DOHH2 (cell line): ENCODE measurements around the gene ZDHHC16.
A peak's percentile ranks its signal among the peaks of the same experiment; 100 is the strongest.

Experiments used
- H3F3A ChIP-seq: fragments of 200-600 bp; sonication (generic), shearing (Covaris generic); 2 replicates; pipeline ENCODE4 v1.6.0; 2016; ENCODE audit warnings: antibody characterized with exemption, mild to moderate bottlenecking; ENCODE audit not compliant: control insufficient read depth, insufficient read depth
- H3K27ac ChIP-seq: fragments of 200-600 bp; sonication (generic); 2 replicates; pipeline ENCODE4 v1.5.1; 2014; ENCODE audit warnings: low read depth, mild to moderate bottlenecking, low read length, moderate library complexity
- H3K27me3 ChIP-seq: fragments of 200-600 bp; sonication (generic); 2 replicates; pipeline ENCODE4 v1.6.1; 2014; ENCODE audit warnings: mild to moderate bottlenecking, low read length, mixed read lengths; ENCODE audit not compliant: control insufficient read depth
- H3K36me3 ChIP-seq: fragments of 200-600 bp; sonication (generic); 2 replicates; pipeline ENCODE4 v1.6.1; 2014; ENCODE audit warnings: mild to moderate bottlenecking, low read length, moderate library complexity, mixed read lengths; ENCODE audit not compliant: control insufficient read depth
- H3K4me1 ChIP-seq: fragments of 200-600 bp; sonication (generic); 2 replicates; pipeline ENCODE4 v1.6.1; 2014; ENCODE audit warnings: mild to moderate bottlenecking, low read length, mixed read lengths; ENCODE audit not compliant: control insufficient read depth
- H3K4me2 ChIP-seq: fragments of 200-600 bp; sonication (generic); 2 replicates; pipeline ENCODE4 v1.6.0; 2014; ENCODE audit warnings: mild to moderate bottlenecking, low read length, moderate library complexity
- H3K4me3 ChIP-seq: fragments of 200-600 bp; sonication (generic); 2 replicates; pipeline ENCODE4 v1.5.1; 2014; ENCODE audit warnings: mild to moderate bottlenecking, low read length, mixed read lengths
- H3K79me2 ChIP-seq: fragments of 200-600 bp; sonication (generic); 2 replicates; pipeline ENCODE4 v1.6.1; 2014; ENCODE audit warnings: mild to moderate bottlenecking, low read length, mixed read lengths; ENCODE audit not compliant: control insufficient read depth
- H3K9me2 ChIP-seq: fragments of 200-600 bp; sonication (generic); replicated peaks from 2 replicates; pipeline ENCODE4 v1.6.1; 2014; ENCODE audit warnings: mild to moderate bottlenecking, low read length, mixed read lengths; ENCODE audit not compliant: control insufficient read depth
- H3K9me3 ChIP-seq: fragments of 200-600 bp; sonication (generic); 2 replicates; pipeline ENCODE4 v1.6.1; 2014; ENCODE audit warnings: antibody characterized with exemption, low read length, mixed read lengths; ENCODE audit not compliant: control insufficient read depth, insufficient read depth
- H4K20me1 ChIP-seq: fragments of 200-600 bp; sonication (generic); 2 replicates; pipeline ENCODE4 v1.6.0; 2014; ENCODE audit warnings: low read depth, mild to moderate bottlenecking, antibody characterized with exemption, low read length, moderate library complexity; ENCODE audit not compliant: control insufficient read depth, insufficient read depth
- CTCF ChIP-seq: fragments of 200-600 bp; sonication (generic); IDR thresholded peaks from one replicate; pipeline ENCODE4 v1.5.1; 2014; ENCODE audit warnings: antibody characterized with exemption, mild to moderate bottlenecking, low read depth, low read length; ENCODE audit not compliant: poor library complexity, severe bottlenecking
- EZH2phosphoT487 ChIP-seq: fragments of 200-600 bp; sonication (generic); IDR thresholded peaks from 2 replicates; pipeline ENCODE4 v1.6.1; 2017; ENCODE audit warnings: borderline replicate concordance, mild to moderate bottlenecking, antibody characterized with exemption, low read length, moderate library complexity, mixed read lengths

Gene ZDHHC16

GRCh38 chr10:97498841-97499560, 53.0 kb downstream of the ZDHHC16 start, which contains the start of gene UBTD1:
TSS of gene UBTD1 (plus strand) at chr10:97498924. CDS start at chr10:97499204, 280 bp downstream.
- Histone ChIP-seq H3K36me3 (peaks cover 30% of the 10 kb centered on the region), H3K4me1 (peaks cover 32% of the 10 kb centered on the region), H3F3A (peaks cover 3% of the 10 kb centered on the region), H3K27ac (peak within 1 kb of the TSS; percentile 78), H3K9me3 (no peaks in the 10 kb centered on the region), H3K27me3 (peaks cover 44% of the 10 kb centered on the region), H4K20me1 (peaks cover 23% of the 10 kb centered on the region; the same call in 1 of the 2 replicates), H3K9me2 (no peaks in the 10 kb centered on the region), H3K79me2 (peaks cover 42% of the 10 kb centered on the region), H3K4me3 (peak within 1 kb of the TSS; percentile 96), H3K4me2 (peak within 1 kb of the TSS; percentile 95)
- TF ChIP-seq CTCF: no peak
- TF ChIP-seq EZH2phosphoT487: no peak

GRCh38 chr10:97499561-97500296, 53.8 kb downstream of the ZDHHC16 start:
- peaks cover 34% of the 10 kb centered on the region for H3K79me2 ChIP-seq

GRCh38 chr10:97500297-97500575, 54.3 kb downstream of the ZDHHC16 start:
- H3F3A ChIP-seq: peaks cover 3% of the 10 kb centered on the region
- H3K27me3 ChIP-seq: peaks cover 53% of the 10 kb centered on the region
- peaks cover 14% of the 10 kb centered on the region; the same call in 1 of the 2 replicates for H4K20me1 ChIP-seq
- H3K4me2 ChIP-seq: no peak overlapping the region
- no peaks in the 10 kb centered on the region for H3K9me2 ChIP-seq
- H3K4me3 ChIP-seq: no peak overlapping the region
- H3K9me3 ChIP-seq: no peaks in the 10 kb centered on the region
- peaks cover 26% of the 10 kb centered on the region for H3K4me1 ChIP-seq
- H3K27ac ChIP-seq: no peak overlapping the region
- H3K36me3 ChIP-seq: peaks cover 19% of the 10 kb centered on the region
- H3K79me2 ChIP-seq: peaks cover 29% of the 10 kb centered on the region
- TF ChIP-seq CTCF: no peak
- TF ChIP-seq EZH2phosphoT487: no peak

More at GRCh38 chr10:97499561-97500296, 53.8 kb downstream of the ZDHHC16 start:
- Histone ChIP-seq H3K27me3 (peaks cover 51% of the 10 kb centered on the region), H3F3A (peaks cover 3% of the 10 kb centered on the region), H3K4me2 (peak overlapping the region; percentile 95), H4K20me1 (peaks cover 17% of the 10 kb centered on the region; the same call in 1 of the 2 replicates), H3K9me2 (no peaks in the 10 kb centered on the region), H3K27ac (no peak overlapping the region), H3K9me3 (no peaks in the 10 kb centered on the region), H3K36me3 (peaks cover 24% of the 10 kb centered on the region), H3K4me3 (peak overlapping the region; percentile 96), H3K4me1 (peaks cover 31% of the 10 kb centered on the region)
- TF ChIP-seq EZH2phosphoT487 (peak; percentile 70; the same call in 1 of the 2 replicates), CTCF (no peak)
